ENCODE data around the gene ADK.
"Not testable (repeated sequence)": the region's sequence is repeated elsewhere in the genome, so short reads cannot be mapped to it uniquely, and the experiment has no call there.

Gene ADK

GRCh38 chr10:74342991-74343390, 192.0 kb downstream of the ADK start:
- Histone ChIP-seq H3K36me3 (ENCODE audit: insufficient read depth) (no peaks in the 10 kb centered on the region), H3K9ac (no peak overlapping the region), H3K4me3 (IDR thresholded peaks at IDR 0.05; ENCODE audit: insufficient read depth, low read depth, low read length) (no peak overlapping the region), H2AFZ (ENCODE audit: low read depth) (no peak overlapping the region), H4K20me1 (ENCODE audit: insufficient read depth) (no peaks in the 10 kb centered on the region), H3K79me2 (ENCODE audit: insufficient read depth, low read depth) (no peaks in the 10 kb centered on the region), H3K4me1 (ENCODE audit: low read depth, poor library complexity, severe bottlenecking) (no peaks in the 10 kb centered on the region), H3K27ac (no peak overlapping the region), H3K27me3 (ENCODE audit: insufficient read depth, low read depth) (no peaks in the 10 kb centered on the region), H3K4me2 (no peak overlapping the region)
- no peak for TF ChIP-seq CTCF (conservative IDR thresholded peaks at IDR 0.05; ENCODE audit: low read depth, low read length)

- no peak overlapping the region for H2AFZ ChIP-seq (ENCODE audit: low read depth)
- H3K4me2 ChIP-seq = no peak overlapping the region
- no peak for TF ChIP-seq CTCF (conservative IDR thresholded peaks at IDR 0.05; ENCODE audit: low read depth, low read length)
- H3K4me3 ChIP-seq (IDR thresholded peaks at IDR 0.05; ENCODE audit: insufficient read depth, low read depth, low read length) = no peak overlapping the region
- no peak overlapping the region for H3K27ac ChIP-seq
- no peaks in the 10 kb centered on the region for H3K79me2 ChIP-seq (ENCODE audit: insufficient read depth, low read depth)
- no peaks in the 10 kb centered on the region for H4K20me1 ChIP-seq (ENCODE audit: insufficient read depth)
- no peak overlapping the region for H3K9ac ChIP-seq
- no peaks in the 10 kb centered on the region for H3K4me1 ChIP-seq (ENCODE audit: low read depth, poor library complexity, severe bottlenecking)
- H3K36me3 ChIP-seq (ENCODE audit: insufficient read depth) = no peaks in the 10 kb centered on the region
- no peaks in the 10 kb centered on the region for H3K27me3 ChIP-seq (ENCODE audit: insufficient read depth, low read depth)
Measured at GRCh38 chr10:74343804-74344203, 192.8 kb downstream of the ADK start.

GRCh38 chr10:74344306-74344705, 193.3 kb downstream of the ADK start:
- TF ChIP-seq CTCF (conservative IDR thresholded peaks at IDR 0.05; ENCODE audit: low read depth, low read length) = no peak
- Histone ChIP-seq H3K27ac (no peak overlapping the region), H3K79me2 (ENCODE audit: insufficient read depth, low read depth) (no peaks in the 10 kb centered on the region), H3K36me3 (ENCODE audit: insufficient read depth) (no peaks in the 10 kb centered on the region), H3K27me3 (ENCODE audit: insufficient read depth, low read depth) (no peaks in the 10 kb centered on the region), H3K4me3 (IDR thresholded peaks at IDR 0.05; ENCODE audit: insufficient read depth, low read depth, low read length) (no peak overlapping the region), H3K4me2 (no peak overlapping the region), H4K20me1 (ENCODE audit: insufficient read depth) (no peaks in the 10 kb centered on the region), H3K4me1 (ENCODE audit: low read depth, poor library complexity, severe bottlenecking) (no peaks in the 10 kb centered on the region), H3K9ac (no peak overlapping the region), H2AFZ (ENCODE audit: low read depth) (no peak overlapping the region)

- H3K36me3 ChIP-seq (ENCODE audit: insufficient read depth) = no peaks in the 10 kb centered on the region
- H4K20me1 ChIP-seq (ENCODE audit: insufficient read depth) = no peaks in the 10 kb centered on the region
- no peaks in the 10 kb centered on the region for H3K27me3 ChIP-seq (ENCODE audit: insufficient read depth, low read depth)
- TF ChIP-seq CTCF (conservative IDR thresholded peaks at IDR 0.05; ENCODE audit: low read depth, low read length) = no peak
- no peak overlapping the region for H3K9ac ChIP-seq
- no peak overlapping the region for H3K4me2 ChIP-seq
- no peak overlapping the region for H2AFZ ChIP-seq (ENCODE audit: low read depth)
- H3K4me1 ChIP-seq (ENCODE audit: low read depth, poor library complexity, severe bottlenecking) = no peaks in the 10 kb centered on the region
- no peaks in the 10 kb centered on the region for H3K79me2 ChIP-seq (ENCODE audit: insufficient read depth, low read depth)
- H3K4me3 ChIP-seq (IDR thresholded peaks at IDR 0.05; ENCODE audit: insufficient read depth, low read depth, low read length) = no peak overlapping the region
- no peak overlapping the region for H3K27ac ChIP-seq
Measured at GRCh38 chr10:74347522-74347921, 196.5 kb downstream of the ADK start.

GRCh38 chr10:74353021-74353420, 202.0 kb downstream of the ADK start:
- not testable (repeated sequence) for H4K20me1 ChIP-seq (ENCODE audit: insufficient read depth); H3K79me2 ChIP-seq (ENCODE audit: insufficient read depth, low read depth); H2AFZ ChIP-seq (ENCODE audit: low read depth); H3K4me3 ChIP-seq (IDR thresholded peaks at IDR 0.05; ENCODE audit: insufficient read depth, low read depth, low read length); H3K36me3 ChIP-seq (ENCODE audit: insufficient read depth); H3K27ac ChIP-seq; H3K9ac ChIP-seq; H3K4me1 ChIP-seq (ENCODE audit: low read depth, poor library complexity, severe bottlenecking); H3K4me2 ChIP-seq; H3K27me3 ChIP-seq (ENCODE audit: insufficient read depth, low read depth)
